Stimulated activated CD4-positive, alpha-beta T cell treated with anti-CD3 and anti-CD28 coated beads, TNF-alpha, amount 100 ng/mL, for 1 hour (primary cell): Measurements from ENCODE around the gene CAP2.
"Not testable (repeated sequence)": the region's sequence is repeated elsewhere in the genome, so short reads cannot be mapped to it uniquely, and the experiment has no call there.

Experiments
- DNase-seq, 3 donors: peaks; one replicate each; pipeline ENCODE4 v3.0.0-alpha.2; 2020; ENCODE audit warnings: low read depth in 3 of 3, low spot score in 1 of 3

CAP2 gene

GRCh38 chr6:17501442-17501841, 108.0 kb downstream of the CAP2 start:
- no peak for DNase-seq

GRCh38 chr6:17501982-17502704, 108.7 kb downstream of the CAP2 start:
- DNase-seq = no peak

- DNase-seq = no peak
These were observed 109.7 kb downstream of the CAP2 start for GRCh38 chr6:17503051-17503450.

- no peak for DNase-seq
These were observed 110.6 kb downstream of the CAP2 start for GRCh38 chr6:17504005-17504404.

- DNase-seq = no peak
These were observed 111.7 kb downstream of the CAP2 start for GRCh38 chr6:17505062-17505476.

GRCh38 chr6:17505767-17506280, 112.4 kb downstream of the CAP2 start:
- no peak for DNase-seq

- no peak for DNase-seq
These were observed 113.1 kb downstream of the CAP2 start for GRCh38 chr6:17506531-17506930.

GRCh38 chr6:17506962-17507361, 113.6 kb downstream of the CAP2 start:
- no peak for DNase-seq

- no peak for DNase-seq
These were observed 117.7 kb downstream of the CAP2 start for GRCh38 chr6:17511084-17511483.

GRCh38 chr6:17511580-17511979, 118.2 kb downstream of the CAP2 start:
- DNase-seq = no peak

- DNase-seq = no peak
These were observed 125.7 kb downstream of the CAP2 start for GRCh38 chr6:17519120-17519519.

- no peak for DNase-seq
These were observed 132.2 kb downstream of the CAP2 start for GRCh38 chr6:17525637-17526036.

- DNase-seq = no peak
These were observed 133.7 kb downstream of the CAP2 start for GRCh38 chr6:17527076-17527475.

- DNase-seq = no peak
These were observed 137.0 kb downstream of the CAP2 start for GRCh38 chr6:17530321-17530835.

GRCh38 chr6:17536586-17536985, 143.2 kb downstream of the CAP2 start:
- DNase-seq = no peak

GRCh38 chr6:17542243-17542642, 148.8 kb downstream of the CAP2 start:
- DNase-seq = no peak

GRCh38 chr6:17545681-17546080, 152.3 kb downstream of the CAP2 start:
- DNase-seq = not testable (repeated sequence)

GRCh38 chr6:17551383-17551958, 158.1 kb downstream of the CAP2 start:
- no peak for DNase-seq

GRCh38 chr6:17552861-17553260, 159.5 kb downstream of the CAP2 start:
- no peak for DNase-seq

- DNase-seq = no peak
These were observed 162.6 kb downstream of the CAP2 start for GRCh38 chr6:17556014-17556413.

GRCh38 chr6:17562636-17563035, 169.2 kb downstream of the CAP2 start:
- no peak for DNase-seq

GRCh38 chr6:17565399-17565798, 172.0 kb downstream of the CAP2 start:
- no peak for DNase-seq
